Dermis blood vessel endothelial cell (primary cell): Measurements from ENCODE around the gene HIC1. TPM values are rescaled to one million over a fixed set of nuclear protein-coding genes. Genes with fewer than 3 reads are reported as not detected.
"Not testable (repeated sequence)": the region's sequence is repeated elsewhere in the genome, so short reads cannot be mapped to it uniquely, and the experiment has no call there.

Experiments
- DNase-seq: peaks from one replicate; pipeline ENCODE4 v3.0.0; 2010
- total RNA-seq: library from RNA; depleted of rRNA; stranded (reverse); fragments of >200 nt; gene quantifications from 2 replicates; pipeline ENCODE4 v1.2.3, GENCODE V29; 2014

Gene HIC1
- total RNA-seq: 117 and 120 TPM in 2 replicates

DNA sequence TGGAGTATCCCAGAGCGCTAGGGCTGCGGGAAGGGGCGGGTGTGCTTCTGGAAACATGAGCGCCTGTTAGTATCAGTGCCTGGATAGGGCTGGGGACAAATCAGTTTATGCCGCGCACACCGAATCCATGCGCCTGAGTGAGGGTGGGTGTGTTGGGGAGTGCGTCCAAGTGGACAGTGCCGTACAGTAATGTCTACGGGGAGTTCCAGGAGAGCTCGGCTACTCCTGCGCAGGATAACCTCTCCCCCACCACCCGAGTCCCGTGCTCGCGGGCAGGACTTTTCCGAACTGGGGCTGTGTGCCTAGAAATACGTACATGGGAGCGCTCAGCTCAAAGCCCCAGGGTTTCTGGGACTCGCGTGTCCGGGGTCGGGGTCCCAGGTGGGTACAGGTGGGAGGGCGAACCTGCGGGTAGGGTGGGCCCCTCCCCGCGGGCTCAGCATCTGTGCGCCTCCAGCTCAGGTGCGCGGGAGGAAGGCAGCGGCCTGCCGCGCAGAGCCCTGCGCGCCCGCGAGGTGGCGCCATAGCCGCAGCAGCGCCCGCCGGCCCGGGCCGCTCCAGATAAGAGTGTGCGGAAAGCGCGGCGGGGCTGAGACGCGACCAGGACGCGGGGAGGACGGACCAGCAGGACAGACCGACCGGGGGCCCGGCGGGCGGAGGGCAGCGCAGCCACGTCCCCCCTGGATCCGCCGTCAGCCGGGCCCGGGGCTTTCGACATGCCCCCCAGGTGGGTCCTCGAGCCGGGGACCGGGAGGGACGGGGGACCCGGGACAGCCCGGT, at the start of gene HIC1:
TSS of gene HIC1 (plus strand) at position 592 of the 780 bp plus-strand sequence. CDS start 1,588 bp downstream, outside the sequence.
- peak; percentile 87 for DNase-seq

GRCh38 chr17:2008332-2009126, 46.4 kb upstream of the HIC1 start:
- DNase-seq: no peak

DNA sequence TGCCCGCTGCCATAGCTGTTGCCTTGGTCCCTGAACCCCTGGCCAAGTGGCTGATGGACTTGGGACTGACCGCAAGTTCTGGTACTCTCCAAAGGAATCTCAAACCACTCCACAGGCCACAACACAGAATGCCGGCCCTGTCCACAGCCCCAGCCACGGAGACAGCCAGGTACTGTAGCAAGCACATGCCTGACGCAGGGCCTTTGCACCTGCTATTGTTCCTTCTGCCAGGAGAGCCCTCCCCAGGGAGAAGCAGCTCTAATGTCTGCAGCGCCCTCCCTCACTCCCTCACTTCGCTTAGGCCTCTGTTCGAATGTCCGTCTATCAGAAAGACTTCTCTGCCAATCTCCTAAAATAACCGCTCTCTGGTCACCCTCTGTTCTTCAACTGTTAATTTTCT, 45.2 kb upstream of the HIC1 start:
- no peak for DNase-seq

- no peak for DNase-seq
Measured at GRCh38 chr17:2011411-2012371, 43.2 kb upstream of the HIC1 start.

GRCh38 chr17:2012499-2012898, 42.4 kb upstream of the HIC1 start:
- DNase-seq: no peak

DNA sequence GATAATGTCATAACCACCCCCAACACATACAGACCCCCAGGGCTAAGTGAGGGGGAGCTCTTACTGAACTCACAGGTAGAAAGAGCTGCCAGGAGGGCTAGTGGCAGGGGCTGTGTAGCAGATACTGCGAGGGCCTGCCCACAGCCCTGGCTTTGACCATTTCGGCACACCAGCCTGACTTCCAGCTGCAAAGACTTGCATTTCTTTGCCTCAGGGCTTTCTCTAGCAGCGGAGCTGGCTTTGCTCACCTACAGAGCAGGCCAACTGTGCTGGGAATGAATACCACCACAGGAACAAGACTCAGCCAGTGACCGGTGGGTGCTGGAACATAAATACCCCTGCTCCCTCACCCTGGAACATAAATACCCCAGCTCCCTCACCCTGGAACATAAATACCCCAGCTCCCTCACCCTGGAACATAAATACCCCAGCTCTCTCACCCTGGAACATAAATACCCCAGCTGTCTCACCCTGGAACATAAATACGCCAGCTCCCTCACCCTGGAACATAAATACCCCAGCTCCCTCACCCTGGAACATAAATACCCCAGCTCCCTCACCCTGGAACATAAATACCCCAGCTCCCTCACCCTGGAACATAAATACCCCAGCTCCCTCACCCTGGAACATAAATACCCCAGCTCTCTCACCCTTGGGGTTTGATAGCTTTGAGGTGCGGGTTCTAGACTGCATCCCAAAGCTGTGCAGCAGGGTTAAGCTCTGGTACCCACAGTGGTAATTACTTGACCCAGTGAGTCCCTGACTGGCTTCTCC, 41.5 kb upstream of the HIC1 start:
- not testable (repeated sequence) for DNase-seq

- no peak for DNase-seq
Measured at GRCh38 chr17:2013994-2014317, 40.9 kb upstream of the HIC1 start.

GRCh38 chr17:2015314-2015713, 39.6 kb upstream of the HIC1 start:
- no peak for DNase-seq

GRCh38 chr17:2016494-2016893, 38.4 kb upstream of the HIC1 start:
- DNase-seq: no peak

GRCh38 chr17:2017274-2017941, 37.5 kb upstream of the HIC1 start:
- DNase-seq: no peak

GRCh38 chr17:2018716-2019510, 36.0 kb upstream of the HIC1 start:
- DNase-seq: no peak

- no peak for DNase-seq
Measured at GRCh38 chr17:2019723-2020122, 35.2 kb upstream of the HIC1 start.

DNA sequence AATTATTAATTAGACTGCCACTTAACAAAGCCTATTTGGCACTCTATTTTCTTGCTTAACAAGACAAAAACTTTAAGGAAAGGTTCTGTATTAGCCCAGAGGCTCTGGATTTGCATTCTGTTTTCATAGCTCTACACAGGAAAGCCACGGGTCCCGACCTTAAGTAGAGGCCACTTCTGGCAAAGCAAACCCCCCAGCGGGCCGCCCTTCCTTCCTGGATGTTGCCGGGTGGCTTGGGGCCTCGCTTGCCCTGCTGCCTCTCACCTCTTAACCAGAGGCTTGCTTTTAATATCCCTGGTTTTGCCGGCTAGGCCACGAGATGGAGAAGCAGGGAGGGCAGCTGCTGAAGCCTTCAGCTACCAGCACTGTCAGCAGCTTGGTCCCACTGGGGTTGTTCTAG, 34.2 kb upstream of the HIC1 start:
- DNase-seq: peak; percentile 57

GRCh38 chr17:2022647-2023240, 32.2 kb upstream of the HIC1 start:
- no peak for DNase-seq

GRCh38 chr17:2023256-2023655, 31.6 kb upstream of the HIC1 start:
- no peak for DNase-seq

DNA sequence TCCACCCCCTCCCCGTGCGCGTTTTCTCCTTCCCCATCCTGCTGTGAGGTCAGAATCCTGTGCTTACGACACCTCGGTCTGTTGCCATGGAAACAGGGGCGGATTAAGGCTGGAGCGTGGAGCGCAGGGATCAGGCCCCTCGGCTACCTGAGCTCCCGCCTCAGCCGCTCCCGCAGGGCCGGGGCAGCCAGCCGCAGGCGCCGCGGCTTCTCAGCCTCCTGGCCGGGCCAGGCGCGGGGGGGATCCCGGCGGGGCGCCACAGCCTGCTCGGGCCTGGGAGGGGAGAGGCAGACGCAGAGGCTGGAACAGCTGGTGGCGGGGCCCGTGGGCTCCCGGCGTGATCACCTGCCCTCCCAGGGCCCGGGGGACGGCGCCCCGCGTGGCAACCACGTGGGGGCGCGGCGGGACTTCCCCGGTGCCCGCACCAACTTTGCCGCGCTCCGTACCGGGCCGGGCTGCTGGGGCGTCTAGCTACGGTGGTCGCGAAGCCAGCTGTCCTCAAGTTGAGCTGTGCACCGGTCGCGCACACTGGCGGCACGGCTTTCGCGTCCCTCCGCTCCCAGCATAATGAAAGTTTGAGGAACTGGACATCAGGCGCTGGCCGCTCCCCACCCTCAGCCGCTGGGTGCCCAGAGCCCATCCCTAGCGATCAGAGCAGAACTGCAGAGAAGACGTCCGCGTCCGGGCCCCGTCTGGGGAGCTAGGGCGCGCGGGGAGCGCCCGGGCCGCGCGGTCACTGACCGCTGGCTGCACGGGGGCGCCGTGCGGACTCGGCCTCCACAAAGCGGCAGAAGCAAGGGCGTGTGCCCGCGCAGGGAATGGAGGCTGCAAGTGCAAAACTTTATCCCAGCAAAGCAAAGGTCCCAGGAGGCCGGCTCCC, 31.0 kb upstream of the HIC1 start:
- DNase-seq: peak; percentile 39

DNA sequence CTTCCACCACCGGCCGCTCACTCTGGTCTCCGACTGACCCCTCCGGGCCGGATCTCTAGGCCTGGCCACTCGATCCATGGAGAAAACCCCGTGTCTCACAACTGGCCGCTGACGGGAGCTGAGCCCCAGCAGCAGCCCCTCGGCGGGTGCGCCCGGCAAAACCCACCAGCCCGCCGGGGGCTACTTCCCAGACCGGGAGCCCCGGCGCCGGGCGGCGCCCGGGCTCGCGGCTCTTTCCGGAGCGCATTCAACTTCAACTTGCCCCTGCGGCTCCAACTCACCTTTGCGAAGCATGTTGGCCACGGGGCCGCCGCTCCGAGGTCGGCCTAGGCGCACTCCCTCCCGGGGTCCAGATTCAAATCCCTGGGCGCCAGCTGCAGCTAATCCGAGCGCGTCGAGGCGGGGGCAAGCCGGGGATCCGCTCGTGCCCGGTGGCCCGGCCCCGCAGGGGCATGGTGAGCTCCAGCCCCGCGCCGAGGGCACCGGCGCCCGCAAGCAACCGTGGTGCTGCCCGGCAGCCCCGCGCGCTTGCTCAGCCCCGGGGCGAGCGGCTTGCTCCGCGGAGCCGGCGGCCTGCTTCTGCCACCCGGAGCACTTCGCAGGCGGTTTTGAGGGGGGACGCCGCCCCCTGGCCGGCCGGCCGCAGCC, 30.2 kb upstream of the HIC1 start:
- no peak for DNase-seq

- DNase-seq: peak; percentile 18
Measured at GRCh38 chr17:2025220-2025621, 29.7 kb upstream of the HIC1 start, which contains the start of gene RTN4RL1. Gene RTN4RL1, minus strand, starts transcription at chr17:2025334. Its CDS starts 469 bp downstream, at chr17:2024865.
